OCI-LY7 (cell line): Measurements from ENCODE around the gene CFAP99.
"Not testable (repeated sequence)": the region's sequence is repeated elsewhere in the genome, so short reads cannot be mapped to it uniquely, and the experiment has no call there.

Experiments used
- EZH2phosphoT487 ChIP-seq: fragments of 200-600 bp; sonication (generic); IDR thresholded peaks from 2 replicates; pipeline ENCODE4 v1.6.1; 2018; ENCODE audit warnings: low read depth, borderline replicate concordance, mild to moderate bottlenecking, mixed run types, antibody characterized with exemption, low read length, moderate library complexity, mixed read lengths
- TF ChIP-seq, protein P1 (sequence below): fragments of 200-600 bp; sonication (generic); conservative IDR thresholded peaks from 2 replicates; pipeline ENCODE4 v1.5.1; 2014; ENCODE audit warnings: mild to moderate bottlenecking, antibody characterized with exemption, low read length, moderate library complexity, mixed read lengths

DNA sequence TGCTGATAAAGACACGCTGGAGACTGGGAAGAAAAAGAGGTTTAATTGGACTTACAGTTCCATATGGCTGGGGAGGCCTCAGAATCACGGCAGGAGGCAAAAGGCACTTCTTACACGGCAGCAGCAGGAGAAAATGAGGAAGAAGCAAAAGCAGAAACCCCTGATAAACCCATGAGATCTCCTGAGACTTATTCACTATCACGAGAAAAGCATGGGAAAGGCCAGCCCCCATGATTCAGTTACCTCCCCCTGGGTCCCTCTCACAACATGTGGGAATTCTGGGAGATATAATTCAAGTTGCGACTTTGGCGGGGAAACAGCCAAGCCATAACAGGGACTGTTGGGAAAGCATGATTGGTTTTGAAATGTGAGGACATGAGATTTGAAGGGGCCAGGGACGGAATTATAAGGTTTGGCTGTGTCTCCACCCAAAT lies 36.0 kb upstream of the CFAP99 start:
- TF ChIP-seq, protein P1, sequence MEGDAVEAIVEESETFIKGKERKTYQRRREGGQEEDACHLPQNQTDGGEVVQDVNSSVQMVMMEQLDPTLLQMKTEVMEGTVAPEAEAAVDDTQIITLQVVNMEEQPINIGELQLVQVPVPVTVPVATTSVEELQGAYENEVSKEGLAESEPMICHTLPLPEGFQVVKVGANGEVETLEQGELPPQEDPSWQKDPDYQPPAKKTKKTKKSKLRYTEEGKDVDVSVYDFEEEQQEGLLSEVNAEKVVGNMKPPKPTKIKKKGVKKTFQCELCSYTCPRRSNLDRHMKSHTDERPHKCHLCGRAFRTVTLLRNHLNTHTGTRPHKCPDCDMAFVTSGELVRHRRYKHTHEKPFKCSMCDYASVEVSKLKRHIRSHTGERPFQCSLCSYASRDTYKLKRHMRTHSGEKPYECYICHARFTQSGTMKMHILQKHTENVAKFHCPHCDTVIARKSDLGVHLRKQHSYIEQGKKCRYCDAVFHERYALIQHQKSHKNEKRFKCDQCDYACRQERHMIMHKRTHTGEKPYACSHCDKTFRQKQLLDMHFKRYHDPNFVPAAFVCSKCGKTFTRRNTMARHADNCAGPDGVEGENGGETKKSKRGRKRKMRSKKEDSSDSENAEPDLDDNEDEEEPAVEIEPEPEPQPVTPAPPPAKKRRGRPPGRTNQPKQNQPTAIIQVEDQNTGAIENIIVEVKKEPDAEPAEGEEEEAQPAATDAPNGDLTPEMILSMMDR, result not testable (repeated sequence)
- TF ChIP-seq EZH2phosphoT487, result not testable (repeated sequence)
